ENCODE measurements around the gene ARHGAP10.

ARHGAP10 gene

GRCh38 chr4:147825451-147826287, 93.8 kb downstream of the ARHGAP10 start:
- no peak for DNase-seq (ENCODE audit: low spot score)

DNA sequence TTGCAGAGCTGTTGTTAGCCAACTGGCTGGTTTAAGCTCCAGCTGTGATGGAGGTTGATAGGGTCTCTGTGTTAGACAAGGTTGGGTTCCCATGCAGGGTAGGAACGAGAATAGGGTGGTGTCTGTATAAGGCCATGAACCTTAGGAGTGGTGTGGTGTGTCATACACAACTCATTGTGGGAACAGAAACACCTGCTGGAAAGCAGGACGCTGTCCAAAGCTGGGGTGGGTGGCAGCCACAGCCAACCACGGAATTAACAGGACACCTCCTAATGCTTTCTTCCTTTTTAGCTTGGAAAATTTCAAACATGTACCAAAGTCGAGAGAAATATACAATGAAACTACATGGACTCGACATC, 94.4 kb downstream of the ARHGAP10 start:
- no peak for DNase-seq (ENCODE audit: low spot score)

DNA sequence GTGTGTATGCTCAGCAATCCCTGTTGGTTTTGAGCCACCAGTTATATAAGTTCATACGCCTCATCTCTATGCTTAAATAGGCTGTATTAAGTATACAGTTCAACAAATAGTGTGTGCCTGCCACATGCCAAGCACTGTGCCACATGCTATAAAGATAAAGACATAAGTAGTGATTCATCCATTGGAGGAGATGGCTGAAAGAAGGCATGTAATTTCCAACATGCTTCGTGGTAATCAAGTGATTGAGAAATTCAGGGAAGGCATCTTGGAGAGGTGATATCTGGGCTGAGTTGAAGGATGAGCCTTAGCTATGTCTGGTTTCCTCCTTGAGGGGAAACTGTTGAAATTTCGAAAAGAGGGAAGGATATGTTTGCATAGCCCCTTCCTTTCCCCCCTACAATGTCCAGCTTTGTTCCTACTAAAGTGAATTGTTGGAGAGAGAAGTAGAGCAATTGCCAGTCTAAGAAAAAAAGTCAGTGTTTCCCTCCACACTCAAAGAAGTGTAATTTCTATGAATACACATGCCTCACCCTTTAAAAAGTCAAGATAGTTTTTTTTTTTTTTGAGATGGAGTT, 96.5 kb downstream of the ARHGAP10 start:
- no peak for DNase-seq (ENCODE audit: low spot score)

GRCh38 chr4:147829401-147830101, 97.7 kb downstream of the ARHGAP10 start:
- no peak for DNase-seq (ENCODE audit: low spot score)

- no peak for DNase-seq (ENCODE audit: low spot score)
Observed at GRCh38 chr4:147830102-147830463, 98.2 kb downstream of the ARHGAP10 start.

- DNase-seq (ENCODE audit: low spot score) = no peak
Observed at GRCh38 chr4:147830987-147831386, 99.1 kb downstream of the ARHGAP10 start.

DNA sequence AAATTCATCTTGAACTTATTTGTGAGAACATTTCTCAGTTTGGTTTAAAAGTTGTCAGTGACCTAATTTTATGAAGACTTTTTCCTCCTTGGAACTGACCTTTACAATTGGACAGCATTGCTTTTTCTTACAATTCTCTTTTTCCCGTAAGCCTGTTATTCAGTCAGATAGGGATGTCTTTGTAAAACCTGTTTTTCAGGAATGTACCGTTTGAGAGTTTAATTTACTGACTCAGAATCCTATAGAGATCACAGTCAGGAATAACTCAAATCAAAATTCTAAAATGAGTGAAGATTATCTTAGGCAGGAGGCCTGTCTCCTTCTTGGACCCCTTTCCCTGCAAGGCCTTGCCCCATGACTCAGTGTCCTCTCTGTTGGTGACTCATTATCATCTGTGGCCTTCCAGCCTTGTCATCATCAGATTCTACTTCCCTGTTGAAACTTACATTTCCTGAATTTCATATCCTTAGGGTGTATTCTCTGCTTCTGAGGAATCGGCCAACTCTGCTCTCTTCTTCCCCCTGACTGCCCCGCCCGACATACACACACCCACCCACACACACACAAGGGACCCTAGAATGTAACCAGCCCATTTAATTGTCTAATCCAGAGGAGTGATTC, 99.8 kb downstream of the ARHGAP10 start:
- no peak for DNase-seq (ENCODE audit: low spot score)

- no peak for DNase-seq (ENCODE audit: low spot score)
Observed at GRCh38 chr4:147833254-147833653, 101.4 kb downstream of the ARHGAP10 start.

DNA sequence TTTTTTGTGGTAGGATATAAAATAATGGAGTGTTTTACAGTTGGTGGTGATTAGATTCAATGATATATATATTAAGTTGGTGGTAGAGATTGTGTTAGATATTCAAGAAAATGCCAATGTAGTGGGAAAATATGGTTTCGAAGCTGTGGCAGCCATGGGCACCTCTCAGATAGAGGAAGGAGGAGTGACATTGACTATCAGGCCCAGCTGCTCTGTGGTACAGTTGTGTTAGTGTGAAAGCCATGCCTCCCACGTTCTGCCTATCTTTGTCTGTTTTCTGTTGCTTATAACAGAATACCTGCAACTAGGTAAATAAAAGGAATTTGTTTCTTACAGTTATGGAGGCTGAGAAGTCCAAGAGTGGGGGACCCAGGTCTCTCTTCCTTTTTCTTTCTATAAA, 101.9 kb downstream of the ARHGAP10 start:
- no peak for DNase-seq (ENCODE audit: low spot score)

DNA sequence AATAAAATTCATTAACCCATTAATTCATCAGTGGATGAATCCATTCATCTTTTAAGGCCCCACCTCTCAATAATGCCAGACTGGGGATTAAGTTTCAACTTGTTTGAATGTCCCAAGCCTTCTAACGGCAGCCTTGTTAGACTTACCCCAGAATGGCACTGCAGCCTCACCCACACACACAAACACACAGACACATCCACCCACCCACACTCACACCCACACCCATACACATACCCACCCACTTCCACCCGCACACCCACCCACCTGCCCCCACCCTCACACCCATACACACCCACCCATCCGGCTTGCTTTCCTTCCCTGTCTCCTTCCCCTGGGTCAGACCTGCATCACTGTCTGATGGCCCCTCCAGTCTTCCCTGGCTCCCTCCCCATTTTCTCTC, 102.6 kb downstream of the ARHGAP10 start:
- no peak for DNase-seq (ENCODE audit: low spot score)

- no peak for DNase-seq (ENCODE audit: low spot score)
Observed at GRCh38 chr4:147836807-147837206, 104.9 kb downstream of the ARHGAP10 start.

DNA sequence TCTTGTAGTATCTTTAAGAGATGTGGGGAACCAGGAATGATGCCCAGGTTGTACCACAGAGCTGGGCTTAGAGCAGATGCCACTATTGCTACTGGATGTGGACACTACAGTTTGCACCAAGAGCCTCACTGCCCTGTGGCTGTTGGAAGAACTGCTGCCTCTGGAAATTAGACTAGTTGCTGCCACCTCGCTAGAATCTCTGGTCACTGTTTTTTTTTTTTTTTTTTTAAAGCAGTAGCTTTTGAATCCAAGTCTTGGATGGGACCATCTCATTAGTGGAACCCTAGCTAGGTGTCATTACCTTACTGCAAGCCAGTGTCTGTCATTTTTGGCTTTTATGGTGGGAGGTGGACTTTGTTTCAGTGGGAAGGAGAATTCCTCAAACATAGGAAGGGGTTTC, 105.5 kb downstream of the ARHGAP10 start:
- no peak for DNase-seq (ENCODE audit: low spot score)

DNA sequence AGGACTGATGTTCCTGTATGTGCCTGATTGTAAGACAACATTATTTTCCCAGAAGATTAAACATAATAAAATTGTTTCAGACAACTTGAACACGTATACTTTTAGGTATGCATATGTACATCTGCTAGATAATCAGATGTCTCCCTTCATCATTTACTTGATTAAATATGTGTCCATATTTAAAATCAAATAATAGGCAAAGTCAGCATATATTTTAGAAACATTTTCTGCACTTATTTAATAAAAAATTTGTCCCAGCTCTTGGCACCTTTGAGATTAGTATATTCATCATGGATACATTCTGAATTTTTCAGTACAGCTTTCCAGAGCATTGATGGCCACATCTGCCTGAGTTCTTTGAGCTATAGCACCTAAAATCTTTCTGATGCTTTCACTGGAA, 106.0 kb downstream of the ARHGAP10 start:
- no peak for DNase-seq (ENCODE audit: low spot score)

- DNase-seq (ENCODE audit: low spot score) = no peak
Observed at GRCh38 chr4:147839200-147839599, 107.3 kb downstream of the ARHGAP10 start.

DNA sequence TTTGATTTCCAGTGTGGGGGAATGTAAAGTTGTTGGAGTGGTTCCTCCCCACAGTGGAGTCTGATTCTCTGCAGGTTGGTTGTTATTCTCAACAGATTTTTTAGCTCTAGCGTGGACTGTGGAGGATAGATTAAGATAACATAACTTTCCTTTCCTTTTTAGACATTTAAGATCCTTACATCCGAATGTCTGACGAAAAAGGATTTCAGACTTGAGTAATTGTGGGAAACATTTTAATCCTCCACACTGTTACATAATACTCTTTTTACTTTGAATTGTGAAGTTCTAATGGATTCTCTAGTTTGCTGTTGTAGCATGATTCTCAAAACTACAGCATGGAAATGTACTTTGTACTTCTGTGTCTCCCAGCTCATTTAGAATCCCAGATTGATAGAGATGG, 107.8 kb downstream of the ARHGAP10 start:
- no peak for DNase-seq (ENCODE audit: low spot score)

GRCh38 chr4:147840838-147841738, 109.2 kb downstream of the ARHGAP10 start:
- DNase-seq (ENCODE audit: low spot score) = no peak

GRCh38 chr4:147842573-147842972, 110.7 kb downstream of the ARHGAP10 start:
- no peak for DNase-seq (ENCODE audit: low spot score)

DNA sequence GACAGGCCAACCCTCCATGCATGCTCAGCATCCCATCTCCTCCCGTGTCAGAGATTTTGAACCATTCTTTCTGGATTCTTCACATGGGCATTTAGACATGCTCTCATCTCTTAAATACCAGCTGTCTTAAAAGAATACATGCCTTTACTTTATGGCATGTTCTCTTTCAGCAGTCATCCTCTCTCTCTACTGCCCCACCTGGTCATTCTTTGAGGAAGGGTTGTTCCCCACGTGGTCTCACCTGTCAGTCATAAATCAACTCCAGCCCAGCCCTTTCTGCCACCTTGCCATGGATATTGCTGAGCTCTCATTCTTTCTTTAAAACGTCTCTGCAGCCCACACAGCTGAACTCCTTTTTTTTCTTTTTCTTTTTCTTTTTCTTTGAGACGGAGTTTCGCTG, 111.3 kb downstream of the ARHGAP10 start:
- DNase-seq (ENCODE audit: low spot score) = peak; percentile 64

GRCh38 chr4:147844781-147845180, 112.9 kb downstream of the ARHGAP10 start:
- DNase-seq (ENCODE audit: low spot score) = no peak

DNA sequence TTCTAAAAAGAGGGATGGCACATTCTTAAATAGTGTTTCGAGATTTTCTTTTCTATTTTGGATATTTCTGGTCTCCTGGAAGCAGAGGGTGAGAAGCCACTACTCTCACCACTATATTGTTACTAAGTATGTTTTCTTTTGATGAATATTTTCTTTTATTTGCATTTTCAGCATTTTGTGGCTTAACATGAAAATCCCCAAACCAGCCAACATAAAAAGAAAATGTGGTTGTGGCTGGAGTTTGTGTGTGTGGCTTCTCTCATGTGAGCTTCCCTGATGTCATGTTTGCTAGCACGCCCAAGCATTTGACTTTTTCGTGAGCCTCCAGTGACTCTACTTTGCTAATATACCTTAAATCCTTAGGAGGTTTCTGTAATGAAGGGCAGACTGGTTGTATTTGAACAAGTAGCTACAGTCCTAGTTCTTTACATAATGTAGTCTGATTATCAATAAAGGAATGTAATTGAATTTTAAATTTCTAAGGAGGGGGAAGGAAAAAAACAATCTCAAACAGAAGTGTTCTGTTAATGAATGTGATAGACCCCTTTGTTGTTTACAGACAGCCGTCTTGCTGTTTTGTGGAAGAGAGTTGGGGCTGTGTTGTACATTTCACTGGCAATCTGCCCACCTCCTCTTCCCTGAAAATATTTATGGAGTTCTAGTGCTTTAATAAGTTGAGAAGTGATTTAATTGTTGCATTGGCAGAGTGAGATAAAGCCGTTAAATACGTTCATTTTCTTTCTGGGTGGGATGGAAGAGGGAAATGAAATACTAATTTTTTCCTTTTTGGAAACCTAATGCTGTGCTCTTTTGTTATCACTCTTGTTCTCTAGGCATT, 114.6 kb downstream of the ARHGAP10 start:
- DNase-seq (ENCODE audit: low spot score) = no peak

Measured in germinal center (tissue), 1 donor.